SH-SY5Y (cell line): ENCODE results near the gene WSB1.

Experiments
- GATA2 ChIP-seq: IDR thresholded peaks from 2 replicates; pipeline ENCODE4 v1.6.1; 2011; ENCODE audit warnings: mild to moderate bottlenecking, low read depth, low read length
- GATA3 ChIP-seq: IDR thresholded peaks from 2 replicates; pipeline ENCODE4 v1.6.1; 2011; ENCODE audit warnings: low read depth, mild to moderate bottlenecking, low read length, moderate library complexity

DNA sequence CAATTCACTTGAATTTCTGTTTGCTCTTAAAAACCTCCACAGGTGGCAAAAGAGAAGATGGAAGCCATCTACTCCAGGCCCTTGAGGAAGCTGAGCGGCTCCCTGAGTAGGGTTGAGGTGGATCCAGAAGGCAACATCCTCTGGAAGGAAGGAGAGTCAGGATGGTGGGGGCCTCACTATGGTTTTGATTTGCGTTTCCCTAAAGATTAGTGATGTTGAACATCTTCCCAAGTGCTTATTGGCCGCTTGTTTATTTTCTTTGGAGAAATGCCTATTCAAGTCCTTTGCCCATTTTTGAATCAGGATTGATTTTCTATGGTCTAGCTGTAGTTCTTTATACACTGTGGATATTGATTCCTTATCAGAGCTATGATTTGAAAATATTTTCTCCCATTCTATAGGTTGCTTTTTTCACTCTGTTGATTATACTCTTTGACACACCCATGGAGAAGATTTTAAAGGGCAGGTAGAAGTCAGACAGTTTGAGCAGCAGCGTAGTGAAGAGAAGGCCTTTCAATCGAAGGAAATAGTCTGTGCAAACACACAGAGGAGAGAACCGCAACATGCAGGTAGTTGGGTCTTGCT is 58.6 kb downstream of the WSB1 start:
- TF ChIP-seq GATA2 (no peak), GATA3 (no peak)
